Tibial nerve (tissue), 4 donors: ENCODE measurements around the gene SIN3A. TPM values are rescaled to one million over a fixed set of nuclear protein-coding genes. Genes with fewer than 3 reads are reported as not detected.
"Not testable (repeated sequence)": the region's sequence is repeated elsewhere in the genome, so short reads cannot be mapped to it uniquely, and the experiment has no call there.

Source experiments
- DNase-seq, 2 donors: peaks; one replicate each; pipeline ENCODE4 v3.0.0-alpha.2; 2019; ENCODE audit warnings: low spot score in 2 of 2
- H3K27ac ChIP-seq, 4 donors: fragments of 200-600 bp; sonication (generic) in 3 of 4; one replicate each; pipeline ENCODE4 v1.5.1; 2017 to 2019; ENCODE audit warnings: mild to moderate bottlenecking in 1 of 4
- H3K27me3 ChIP-seq, 2 donors: fragments of 200-600 bp; sonication (generic) in 1 of 2; one replicate each; pipeline versions ENCODE4 v1.5.1 to v1.6.0; 2017 to 2019
- H3K36me3 ChIP-seq, 3 donors: fragments of 200-600 bp; sonication (generic); one replicate each; pipeline ENCODE4 v1.5.1; 2018 to 2019
- H3K4me1 ChIP-seq, 4 donors: fragments of 200-600 bp; sonication (generic) in 3 of 4; one replicate each; pipeline ENCODE4 v1.5.1; 2017 to 2019
- H3K4me3 ChIP-seq, 4 donors: fragments of 200-600 bp; sonication (generic) in 3 of 4; one replicate each; pipeline ENCODE4 v1.5.1; 2017 to 2019; ENCODE audit warnings: mild to moderate bottlenecking in 1 of 4, moderate library complexity in 1 of 4
- H3K9me3 ChIP-seq, 4 donors: fragments of 200-600 bp; sonication (generic) in 3 of 4; one replicate each; pipeline ENCODE4 v1.5.1; 2017 to 2019
- EP300 ChIP-seq, 2 donors: sonication (generic); formaldehyde crosslinking; IDR thresholded peaks; one replicate each; pipeline ENCODE4 v1.6.1; 2017; ENCODE audit warnings: antibody characterized with exemption in 2 of 2, mild to moderate bottlenecking in 1 of 2
- POLR2A ChIP-seq, 2 donors: fragments of 450-650 bp; IDR thresholded peaks; one replicate each; pipeline ENCODE4 v1.6.1; 2017; ENCODE audit warnings: antibody characterized with exemption in 2 of 2, mild to moderate bottlenecking in 2 of 2, moderate library complexity in 2 of 2
- WGBS, 2 donors: methylation state at CpG; one replicate each; pipeline ENCODE4 v1.1.5; 2018; 5-methylcytosine and 5-hydroxymethylcytosine counted together
- total RNA-seq, 4 donors: library from RNA; depleted of rRNA; stranded (reverse); fragments of >200 nt; gene quantifications; one replicate each; pipeline ENCODE4 v1.1.0, GENCODE V29; 2016
- TF ChIP-seq, protein P1 (sequence below), 5 experiments: fragments of 200-600 bp in 3 of 5; fragments of 450-650 bp in 2 of 5; sonication (generic) in 3 of 5; IDR thresholded peaks; one replicate each; pipeline ENCODE4 v1.5.1; 2016 to 2019; ENCODE audit warnings: antibody characterized with exemption in 5 of 5, mild to moderate bottlenecking in 3 of 5, moderate library complexity in 2 of 5

Gene SIN3A
- total RNA-seq, 4 donors from 2014 or later, result 40.2 to 59.4 (median 43.1) TPM

DNA sequence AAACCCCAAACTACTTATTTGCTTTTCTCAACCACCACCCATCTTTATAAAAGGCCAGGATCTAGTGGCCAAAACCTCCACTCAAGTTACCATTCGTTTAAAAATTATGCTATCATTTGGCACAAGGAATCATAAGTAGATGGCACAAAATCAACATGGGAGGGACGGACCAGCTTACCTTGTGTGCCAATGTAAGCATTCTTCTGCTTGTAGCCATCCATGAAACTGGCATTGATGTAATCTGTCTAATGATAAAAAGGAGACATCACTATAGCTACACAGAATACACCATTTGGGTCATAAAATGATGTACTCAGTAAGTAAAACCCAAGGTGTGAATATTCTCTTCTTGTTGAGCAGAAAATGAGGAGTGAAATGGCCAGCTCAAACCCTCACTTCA lies 28.2 kb upstream of the SIN3A start:
- H3K36me3 ChIP-seq, result peaks cover 0 to 76% (median 0%) of the 10 kb centered on the region in 3 donors
- 86 to 95% methylated on average over 2 of the region's 2 CpGs for WGBS, 2 donors
- no peaks in the 10 kb centered on the region for H3K9me3 ChIP-seq
- no peak for DNase-seq
- peaks cover 0 to 7% (median 0%) of the 10 kb centered on the region in 4 donors for H3K4me1 ChIP-seq
- H3K4me3 ChIP-seq, result no peak overlapping the region
- TF ChIP-seq POLR2A (IDR thresholded peaks at IDR 0.05) (no peak), EP300 (IDR thresholded peaks at IDR 0.05) (no peak)
- TF ChIP-seq, protein P1, sequence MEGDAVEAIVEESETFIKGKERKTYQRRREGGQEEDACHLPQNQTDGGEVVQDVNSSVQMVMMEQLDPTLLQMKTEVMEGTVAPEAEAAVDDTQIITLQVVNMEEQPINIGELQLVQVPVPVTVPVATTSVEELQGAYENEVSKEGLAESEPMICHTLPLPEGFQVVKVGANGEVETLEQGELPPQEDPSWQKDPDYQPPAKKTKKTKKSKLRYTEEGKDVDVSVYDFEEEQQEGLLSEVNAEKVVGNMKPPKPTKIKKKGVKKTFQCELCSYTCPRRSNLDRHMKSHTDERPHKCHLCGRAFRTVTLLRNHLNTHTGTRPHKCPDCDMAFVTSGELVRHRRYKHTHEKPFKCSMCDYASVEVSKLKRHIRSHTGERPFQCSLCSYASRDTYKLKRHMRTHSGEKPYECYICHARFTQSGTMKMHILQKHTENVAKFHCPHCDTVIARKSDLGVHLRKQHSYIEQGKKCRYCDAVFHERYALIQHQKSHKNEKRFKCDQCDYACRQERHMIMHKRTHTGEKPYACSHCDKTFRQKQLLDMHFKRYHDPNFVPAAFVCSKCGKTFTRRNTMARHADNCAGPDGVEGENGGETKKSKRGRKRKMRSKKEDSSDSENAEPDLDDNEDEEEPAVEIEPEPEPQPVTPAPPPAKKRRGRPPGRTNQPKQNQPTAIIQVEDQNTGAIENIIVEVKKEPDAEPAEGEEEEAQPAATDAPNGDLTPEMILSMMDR (IDR thresholded peaks at IDR 0.05), result no peak
- no peak overlapping the region for H3K27ac ChIP-seq
- H3K27me3 ChIP-seq, result no peaks in the 10 kb centered on the region

DNA sequence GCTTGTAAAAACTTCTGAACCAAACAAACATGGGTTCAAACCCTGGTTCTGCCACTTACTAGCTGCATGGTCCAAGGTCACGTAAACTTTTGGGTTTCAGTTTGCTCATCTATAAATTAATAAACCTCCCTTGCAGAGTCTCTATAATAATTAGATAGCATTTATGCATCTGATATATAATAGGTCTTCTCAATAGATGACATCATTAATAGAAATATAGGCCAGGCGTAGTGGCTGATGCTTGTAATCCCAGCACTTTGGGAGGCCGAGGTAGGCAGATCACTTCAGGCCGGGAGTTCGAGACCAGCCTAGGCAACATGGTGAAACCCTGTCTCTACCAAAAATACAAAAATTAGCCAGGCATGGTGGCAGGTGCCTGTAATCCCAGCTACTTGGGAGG lies 25.6 kb upstream of the SIN3A start:
- H3K4me3 ChIP-seq, H3K27me3 ChIP-seq, DNase-seq, H3K9me3 ChIP-seq, H3K27ac ChIP-seq, H3K4me1 ChIP-seq: not testable (repeated sequence)
- H3K36me3 ChIP-seq, result peaks cover 0 to 83% (median 0%) of the 10 kb centered on the region in 3 donors
- WGBS, 2 donors, result 96 to 98% methylated on average over 5 of the region's 5 CpGs

DNA sequence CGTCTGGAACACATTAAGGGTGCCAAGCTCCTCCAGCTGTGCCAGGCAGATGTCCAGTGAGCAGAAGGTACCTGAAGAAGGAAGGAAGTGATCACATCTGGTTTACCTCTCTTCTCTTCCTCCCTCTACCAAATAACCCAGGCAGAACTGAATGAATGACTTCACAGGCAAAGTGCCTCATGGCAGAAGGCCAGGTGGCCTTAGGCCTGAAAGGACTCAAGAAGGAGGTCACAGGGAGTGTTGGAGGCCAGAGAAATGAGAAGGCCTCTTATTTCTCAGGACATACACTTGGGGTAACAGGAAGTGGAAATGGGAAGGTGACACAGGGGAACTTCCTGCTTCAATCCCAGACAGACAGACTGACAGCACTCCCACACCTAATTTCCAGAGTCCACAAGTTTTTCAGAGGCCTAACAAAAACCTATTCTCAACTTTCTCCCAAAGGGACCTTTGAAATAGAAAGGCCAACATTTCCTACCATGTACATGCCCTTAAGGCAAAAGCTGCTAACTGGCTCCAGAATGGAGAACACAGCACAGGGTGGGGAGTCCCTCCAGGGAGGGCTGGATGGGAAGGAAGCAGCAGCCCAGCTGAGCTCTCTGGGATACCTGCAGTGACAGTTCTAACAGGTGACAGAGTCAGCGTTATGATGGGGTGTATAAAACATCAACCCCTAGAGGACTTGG lies 17.6 kb upstream of the SIN3A start:
- no peak for DNase-seq
- Histone ChIP-seq H3K36me3 (peaks cover 3 to 88% (median 18%) of the 10 kb centered on the region in 3 donors), H3K27ac (no peak overlapping the region), H3K4me3 (no peak overlapping the region), H3K4me1 (peaks cover 0 to 4% (median 0%) of the 10 kb centered on the region in 4 donors), H3K9me3 (no peaks in the 10 kb centered on the region), H3K27me3 (no peaks in the 10 kb centered on the region)
- TF ChIP-seq EP300 (IDR thresholded peaks at IDR 0.05) (no peak), POLR2A (IDR thresholded peaks at IDR 0.05) (no peak)
- TF ChIP-seq, protein P1 (IDR thresholded peaks at IDR 0.05), result no peak
- 61 to 81% methylated on average over 2 of the region's 2 CpGs for WGBS, 2 donors

DNA sequence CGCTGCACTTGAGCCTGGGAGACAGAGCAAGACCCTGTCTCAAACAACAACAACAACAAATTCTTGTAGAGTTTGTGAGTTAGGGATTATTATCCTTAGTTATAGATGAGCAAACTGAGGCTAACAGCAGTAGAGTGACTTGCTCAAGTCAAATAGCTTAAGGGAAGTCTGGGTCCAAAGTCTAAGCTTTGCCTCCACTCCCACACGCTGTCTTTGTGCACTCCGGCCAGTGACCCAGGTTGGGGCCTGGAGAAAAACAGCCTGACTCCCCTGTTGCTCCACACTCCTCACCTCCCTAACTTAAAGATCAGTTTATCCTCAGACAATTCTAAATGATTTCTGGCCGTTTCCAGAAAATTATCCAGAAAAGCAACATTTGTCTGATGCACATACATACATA lies 9.2 kb upstream of the SIN3A start:
- H3K4me1 ChIP-seq, result peaks cover 0 to 14% (median 0%) of the 10 kb centered on the region in 4 donors
- no peak for DNase-seq
- peaks cover 0 to 5% (median 0%) of the 10 kb centered on the region in 3 donors for H3K36me3 ChIP-seq
- no peaks in the 10 kb centered on the region for H3K27me3 ChIP-seq
- TF ChIP-seq POLR2A (IDR thresholded peaks at IDR 0.05), result no peak
- no peak overlapping the region for H3K27ac ChIP-seq
- WGBS, 2 donors, result 86% methylated on average over 4 of the region's 4 CpGs
- H3K4me3 ChIP-seq, result no peak overlapping the region
- H3K9me3 ChIP-seq, result no peaks in the 10 kb centered on the region

DNA sequence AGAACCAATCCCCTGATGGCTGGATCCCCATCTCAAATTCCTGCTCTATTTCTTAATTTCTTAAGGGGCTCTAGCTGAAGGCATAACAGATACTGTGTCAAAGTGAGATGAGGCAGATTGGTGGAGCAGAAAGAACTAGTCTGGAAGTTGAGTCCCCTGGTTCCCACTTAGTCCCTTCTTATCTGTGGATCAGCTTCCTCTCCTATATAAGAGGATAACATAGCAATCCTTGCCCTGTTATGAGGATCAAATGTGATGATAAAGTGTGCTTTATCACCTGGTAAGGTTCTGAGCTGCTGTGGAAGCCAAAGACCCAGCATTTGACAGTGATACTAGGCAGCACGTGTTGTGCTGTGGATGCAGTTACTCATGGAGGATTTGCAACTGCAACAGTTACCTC lies 8.1 kb upstream of the SIN3A start:
- DNase-seq, result no peak
- TF ChIP-seq, protein P1 (IDR thresholded peaks at IDR 0.05), result no peak
- Histone ChIP-seq H3K36me3 (no peaks in the 10 kb centered on the region), H3K9me3 (no peaks in the 10 kb centered on the region), H3K27me3 (no peaks in the 10 kb centered on the region), H3K4me3 (no peak overlapping the region), H3K27ac (no peak overlapping the region), H3K4me1 (peaks cover 0 to 14% (median 0%) of the 10 kb centered on the region in 4 donors)
- WGBS, 2 donors, result 67 to 88% methylated on average over 1 of the region's 1 CpG

DNA sequence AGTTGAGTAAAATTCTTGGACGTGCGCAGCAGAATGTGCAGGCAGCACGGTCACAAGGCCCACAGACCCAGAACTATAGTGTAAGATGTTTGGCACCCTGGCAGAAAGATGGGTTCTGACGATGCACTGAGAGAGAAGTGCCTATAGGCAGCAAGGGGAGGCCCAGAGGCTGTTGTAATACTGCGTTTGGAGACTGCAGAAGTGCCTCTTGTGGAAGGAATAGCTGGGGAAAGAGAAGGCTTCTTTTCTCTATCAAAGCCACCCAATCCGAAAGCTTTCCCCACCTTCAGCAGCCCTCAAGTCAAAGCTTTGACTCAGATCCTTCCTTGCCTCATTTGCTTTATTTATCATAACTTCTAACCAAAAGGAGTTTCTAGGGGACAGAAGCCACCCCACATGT lies 5.2 kb upstream of the SIN3A start:
- Histone ChIP-seq H3K4me1 (peaks cover 0 to 26% (median 5%) of the 10 kb centered on the region in 4 donors), H3K27me3 (no peaks in the 10 kb centered on the region), H3K27ac (peak overlapping the region in 2 of 4 donors; percentile 99), H3K36me3 (no peaks in the 10 kb centered on the region), H3K9me3 (no peaks in the 10 kb centered on the region), H3K4me3 (no peak overlapping the region)
- TF ChIP-seq, protein P1 (IDR thresholded peaks at IDR 0.05), result no peak
- no peak for TF ChIP-seq POLR2A (IDR thresholded peaks at IDR 0.05)
- DNase-seq, result no peak
- 34 to 47% methylated on average over 6 of the region's 6 CpGs for WGBS, 2 donors
